GM10266 (cell line): ENCODE data around the gene ARHGAP10.

Experiments
- DNase-seq: peaks from one replicate; pipeline ENCODE4 v3.0.0; 2012; ENCODE audit errors: extremely low spot score
- TF ChIP-seq, protein P1 (sequence below): IDR thresholded peaks from 2 replicates; pipeline ENCODE4 v1.5.1; 2012; ENCODE audit warnings: mild to moderate bottlenecking, low read depth; ENCODE audit not compliant: control insufficient read depth, insufficient read depth; ENCODE audit errors: missing control alignments

ARHGAP10 gene

DNA sequence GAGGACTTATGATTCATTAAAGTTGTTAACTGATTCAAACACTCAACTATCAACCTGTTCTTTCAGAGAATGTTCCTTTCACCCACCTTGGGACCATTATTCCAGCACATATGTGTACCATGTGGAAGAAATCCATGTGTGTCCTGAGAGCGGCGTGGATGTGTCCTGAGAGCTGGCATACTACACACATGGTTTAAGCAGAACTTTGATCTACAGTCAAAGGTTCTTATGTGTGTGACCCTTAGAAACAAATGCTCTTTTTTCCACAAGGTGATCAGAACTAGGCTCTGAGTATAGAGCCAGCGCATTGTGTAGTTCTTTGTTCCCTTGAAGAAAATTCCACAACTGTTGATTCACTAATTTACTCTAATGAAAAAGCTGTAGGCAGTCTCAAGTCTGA lies 378.3 kb downstream of the ARHGAP10 start:
- TF ChIP-seq, protein P1, sequence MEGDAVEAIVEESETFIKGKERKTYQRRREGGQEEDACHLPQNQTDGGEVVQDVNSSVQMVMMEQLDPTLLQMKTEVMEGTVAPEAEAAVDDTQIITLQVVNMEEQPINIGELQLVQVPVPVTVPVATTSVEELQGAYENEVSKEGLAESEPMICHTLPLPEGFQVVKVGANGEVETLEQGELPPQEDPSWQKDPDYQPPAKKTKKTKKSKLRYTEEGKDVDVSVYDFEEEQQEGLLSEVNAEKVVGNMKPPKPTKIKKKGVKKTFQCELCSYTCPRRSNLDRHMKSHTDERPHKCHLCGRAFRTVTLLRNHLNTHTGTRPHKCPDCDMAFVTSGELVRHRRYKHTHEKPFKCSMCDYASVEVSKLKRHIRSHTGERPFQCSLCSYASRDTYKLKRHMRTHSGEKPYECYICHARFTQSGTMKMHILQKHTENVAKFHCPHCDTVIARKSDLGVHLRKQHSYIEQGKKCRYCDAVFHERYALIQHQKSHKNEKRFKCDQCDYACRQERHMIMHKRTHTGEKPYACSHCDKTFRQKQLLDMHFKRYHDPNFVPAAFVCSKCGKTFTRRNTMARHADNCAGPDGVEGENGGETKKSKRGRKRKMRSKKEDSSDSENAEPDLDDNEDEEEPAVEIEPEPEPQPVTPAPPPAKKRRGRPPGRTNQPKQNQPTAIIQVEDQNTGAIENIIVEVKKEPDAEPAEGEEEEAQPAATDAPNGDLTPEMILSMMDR, result no peak
- DNase-seq, result no peak

DNA sequence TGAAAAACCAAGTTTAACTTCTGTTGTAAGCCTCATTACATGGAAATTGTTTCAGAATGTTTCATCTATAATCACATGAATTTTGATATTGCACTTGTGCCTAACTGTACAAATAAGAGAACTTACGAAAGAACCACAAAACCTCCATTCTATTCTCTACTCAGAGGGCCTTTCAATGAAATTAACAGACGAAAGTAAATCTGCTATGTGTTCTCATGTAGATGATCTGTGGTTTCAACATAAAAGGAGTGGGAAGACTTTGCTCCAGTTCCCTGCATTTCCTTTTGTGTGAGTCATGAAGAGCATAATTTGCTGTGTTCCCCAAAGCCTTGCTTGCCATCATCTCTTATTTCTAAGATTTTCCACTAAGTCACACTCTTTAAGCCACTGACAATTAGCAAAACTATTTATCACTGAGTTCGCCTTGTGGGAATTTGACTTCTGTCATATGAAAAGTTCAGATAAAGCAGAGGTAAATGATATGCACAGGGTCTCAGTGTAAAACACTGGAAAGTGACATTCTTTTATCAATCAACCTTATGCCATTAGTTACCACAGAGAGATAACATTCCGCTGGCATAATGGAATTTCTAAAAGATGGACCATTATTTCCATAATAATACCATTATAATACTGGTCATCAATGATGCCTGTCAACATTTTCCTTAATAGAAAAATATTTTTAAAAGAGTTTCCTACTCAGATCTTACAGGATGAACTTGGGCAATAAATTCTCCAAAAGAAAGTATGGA lies 380.5 kb downstream of the ARHGAP10 start:
- DNase-seq, result no peak
- TF ChIP-seq, protein P1, result no peak

DNA sequence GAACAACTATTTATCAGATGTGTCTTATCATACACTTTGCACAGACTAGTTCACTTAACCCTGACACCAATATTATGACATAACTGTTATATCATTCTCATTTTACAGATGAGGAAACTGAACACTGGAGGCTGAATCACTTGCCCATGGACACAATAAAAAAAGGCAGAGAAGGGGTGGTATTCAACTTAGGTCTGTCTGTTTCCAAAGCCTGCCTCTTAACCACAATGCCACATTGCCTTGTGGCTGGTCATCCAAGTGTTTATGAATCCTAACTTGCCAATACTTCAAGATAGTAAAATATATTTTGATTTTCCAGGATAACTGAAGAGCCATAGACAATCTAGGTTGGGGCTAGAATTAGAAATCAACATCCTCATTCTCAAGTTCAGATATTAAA lies 382.5 kb downstream of the ARHGAP10 start:
- TF ChIP-seq, protein P1, result no peak
- no peak for DNase-seq

DNA sequence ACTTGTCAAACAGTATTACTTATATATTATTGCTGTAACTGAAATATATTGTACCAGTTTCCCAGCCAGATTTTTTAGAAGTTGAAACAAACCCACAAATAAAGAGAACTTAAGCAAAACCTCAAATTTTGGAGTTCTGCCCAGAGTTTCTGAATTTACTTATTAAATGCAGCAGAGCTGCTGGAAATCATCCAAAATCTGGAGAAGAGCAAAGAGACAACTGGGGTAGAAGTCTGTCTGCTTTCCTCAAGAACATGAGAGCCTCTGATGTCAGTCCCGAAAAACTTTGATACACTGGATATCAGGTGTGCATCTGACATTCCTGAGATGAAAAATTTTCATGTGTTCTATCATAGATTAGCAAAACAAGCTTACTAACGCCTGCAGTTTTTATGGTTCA lies 384.4 kb downstream of the ARHGAP10 start:
- DNase-seq, result no peak
- TF ChIP-seq, protein P1, result no peak

DNA sequence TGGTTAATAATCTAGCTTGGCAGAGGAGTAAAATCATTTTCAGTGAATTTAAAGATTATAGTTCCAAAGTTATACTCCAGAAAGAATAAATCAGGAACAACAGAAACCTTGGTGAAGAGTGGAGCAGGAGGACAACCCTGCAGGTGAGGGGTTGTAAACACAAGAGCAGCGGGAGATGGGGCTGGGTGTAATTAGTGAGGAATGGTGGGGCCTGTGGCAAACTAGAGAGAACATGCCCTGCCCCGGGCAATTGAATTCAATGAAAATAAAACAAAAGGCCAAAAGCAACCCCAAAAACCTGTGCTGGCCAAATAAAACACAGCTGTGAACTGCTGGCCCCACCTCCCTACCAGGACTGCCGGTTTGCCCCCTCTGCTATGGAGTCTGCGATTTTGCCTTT lies 385.1 kb downstream of the ARHGAP10 start:
- no peak for DNase-seq
- TF ChIP-seq, protein P1, result no peak

DNA sequence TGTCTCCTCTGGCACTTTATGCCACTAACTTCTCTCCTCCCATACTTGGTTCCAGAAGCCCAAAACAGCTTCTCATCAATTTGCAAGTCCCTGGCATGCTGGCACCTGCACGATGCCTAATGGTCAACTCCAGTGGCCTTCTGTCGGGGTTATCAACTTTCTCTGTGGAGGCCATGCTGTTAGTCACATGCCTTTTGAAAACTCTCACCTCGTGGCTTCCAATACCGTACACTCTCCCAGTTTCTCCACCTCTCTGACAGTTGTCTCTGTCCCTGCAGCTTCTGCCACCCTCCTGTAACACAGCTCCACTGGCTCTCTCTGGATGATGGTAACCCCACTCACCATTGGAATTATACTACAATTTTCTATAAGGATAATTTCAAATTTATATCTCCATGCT lies 386.3 kb downstream of the ARHGAP10 start:
- TF ChIP-seq, protein P1, result no peak
- no peak for DNase-seq

DNA sequence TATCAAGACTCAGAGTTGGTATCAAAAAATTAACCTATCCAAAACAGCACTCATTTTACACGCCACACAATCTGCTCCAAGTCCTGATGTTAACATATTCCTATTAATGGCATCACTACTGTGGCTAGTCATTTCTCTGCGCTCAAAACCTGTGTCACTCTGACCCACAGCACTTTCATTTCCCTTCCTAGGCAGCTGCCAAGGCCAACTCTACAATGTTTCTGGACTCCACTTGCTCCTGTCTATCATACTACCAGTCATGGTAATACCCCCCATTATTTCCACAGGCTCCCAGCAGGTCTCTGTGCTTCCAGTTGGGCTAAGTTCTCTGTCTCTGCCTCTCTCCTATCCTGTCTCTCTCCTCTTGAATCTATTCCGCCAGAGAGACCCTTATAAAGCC lies 386.7 kb downstream of the ARHGAP10 start:
- no peak for DNase-seq
- TF ChIP-seq, protein P1, result no peak
